Smooth muscle cell (in vitro differentiated cells): Measurements from ENCODE around the gene ATOH1. TPM values are rescaled to one million over a fixed set of nuclear protein-coding genes. Genes with fewer than 3 reads are reported as not detected.

Experiments
- DNase-seq: peaks from one replicate; lab custom pipeline; 2025; ENCODE audit not compliant: unreplicated experiment; lab: John Stamatoyannopoulos, UW
- H2AFZ ChIP-seq: fragments of 200-600 bp; sonication (generic); 2 replicates; pipeline ENCODE4 v1.6.0; 2016; ENCODE audit warnings: antibody characterized with exemption, low read depth, mild to moderate bottlenecking
- H3F3A ChIP-seq: fragments of 200-600 bp; sonication (generic); 2 replicates; pipeline ENCODE4 v1.6.0; 2017; ENCODE audit warnings: antibody characterized with exemption, low read depth
- H3K27ac ChIP-seq: fragments of 200-600 bp; sonication (generic); 2 replicates; pipeline ENCODE4 v1.5.1; 2016; ENCODE audit warnings: low read depth, mild to moderate bottlenecking
- H3K27me3 ChIP-seq: fragments of 200-600 bp; sonication (generic); 2 replicates; pipeline ENCODE4 v1.6.1; 2016; ENCODE audit warnings: low read depth, mild to moderate bottlenecking
- H3K36me3 ChIP-seq: fragments of 200-600 bp; sonication (generic); 2 replicates; pipeline ENCODE4 v1.5.1; 2016; ENCODE audit warnings: low read depth
- H3K4me1 ChIP-seq: fragments of 200-600 bp; sonication (generic); 2 replicates; pipeline ENCODE4 v1.5.1; 2016; ENCODE audit warnings: low read depth
- H3K4me2 ChIP-seq: fragments of 200-600 bp; sonication (generic); 2 replicates; pipeline ENCODE4 v1.6.0; 2016; ENCODE audit warnings: mild to moderate bottlenecking
- H3K4me3 ChIP-seq: fragments of 200-600 bp; sonication (generic); 2 replicates; pipeline ENCODE4 v1.5.1; 2016; ENCODE audit warnings: mild to moderate bottlenecking
- H3K79me2 ChIP-seq: fragments of 200-600 bp; sonication (generic); 2 replicates; pipeline ENCODE4 v1.6.0; 2016; ENCODE audit warnings: low read depth, mild to moderate bottlenecking
- H3K9ac ChIP-seq: fragments of 200-600 bp; sonication (generic); 2 replicates; pipeline ENCODE4 v1.6.0; 2016; ENCODE audit warnings: low read depth
- H3K9me3 ChIP-seq: fragments of 200-600 bp; sonication (generic); replicated peaks from 2 replicates; pipeline ENCODE4 v1.5.1; 2016; ENCODE audit warnings: low read depth
- H4K20me1 ChIP-seq: fragments of 200-600 bp; sonication (generic); 2 replicates; pipeline ENCODE4 v1.6.0; 2016; ENCODE audit warnings: low read depth
- CTCF ChIP-seq: fragments of 200-600 bp; sonication (generic); IDR thresholded peaks from 2 replicates; pipeline ENCODE4 v1.5.1; 2017; ENCODE audit warnings: borderline replicate concordance, mild to moderate bottlenecking, antibody characterized with exemption; ENCODE audit not compliant: insufficient read depth, poor library complexity, severe bottlenecking
- WGBS: methylation state at CpG from one replicate; pipeline ENCODE4 v1.1.7; 2016; ENCODE audit warnings: low lambda C conversion rate; 5-methylcytosine and 5-hydroxymethylcytosine counted together
- polyA plus RNA-seq: library from polyadenylated mRNA; unstranded; fragments of >200 nt; fragmentation: Nextera tagmentation; extraction: Ambion mirVana; gene quantifications from 2 replicates; pipeline ENCODE4 v1.2.1, GENCODE V29; 2016
- total RNA-seq: library from RNA; depleted of rRNA; stranded (reverse); fragments of >200 nt; gene quantifications from 2 replicates; pipeline ENCODE4 v1.2.3, GENCODE V29; 2014

The ATOH1 gene
- total and polyA plus RNA-seq, 2 experiments from 2014 or later, result not detected

DNA sequence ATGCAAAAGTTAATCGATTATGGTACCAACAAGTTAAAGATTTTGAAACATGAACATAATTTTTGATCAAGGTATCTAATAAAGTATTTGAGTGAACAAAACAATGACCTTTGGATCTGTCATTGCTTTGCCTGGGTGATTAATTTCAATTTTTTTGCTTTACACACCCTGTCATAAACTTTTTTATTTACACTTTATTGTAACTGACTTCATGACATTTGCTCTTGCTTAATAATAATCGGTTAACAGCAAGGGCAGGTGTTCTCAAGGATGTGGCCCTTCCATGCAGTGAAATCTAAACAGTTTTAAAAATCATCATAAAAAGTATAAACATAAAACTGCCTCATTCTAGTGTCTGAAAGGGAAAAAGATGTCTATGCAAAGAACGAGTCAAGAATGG lies 24.1 kb downstream of the ATOH1 start:
- H3K4me3 ChIP-seq, result no peak overlapping the region
- DNase-seq, result no peak
- H2AFZ ChIP-seq, result no peak overlapping the region
- no peaks in the 10 kb centered on the region for H3K9me3 ChIP-seq
- TF ChIP-seq CTCF, result no peak
- H3K36me3 ChIP-seq, result no peaks in the 10 kb centered on the region
- no peaks in the 10 kb centered on the region for H3K79me2 ChIP-seq
- H3K4me1 ChIP-seq, result no peaks in the 10 kb centered on the region
- H3K9ac ChIP-seq, result no peak overlapping the region
- H3K27me3 ChIP-seq, result peaks cover 3% of the 10 kb centered on the region
- H4K20me1 ChIP-seq, result no peaks in the 10 kb centered on the region
- 88% methylated on average over 3 of the region's 3 CpGs for WGBS
- H3F3A ChIP-seq, result no peaks in the 10 kb centered on the region
- H3K27ac ChIP-seq, result no peak overlapping the region
- no peak overlapping the region for H3K4me2 ChIP-seq

DNA sequence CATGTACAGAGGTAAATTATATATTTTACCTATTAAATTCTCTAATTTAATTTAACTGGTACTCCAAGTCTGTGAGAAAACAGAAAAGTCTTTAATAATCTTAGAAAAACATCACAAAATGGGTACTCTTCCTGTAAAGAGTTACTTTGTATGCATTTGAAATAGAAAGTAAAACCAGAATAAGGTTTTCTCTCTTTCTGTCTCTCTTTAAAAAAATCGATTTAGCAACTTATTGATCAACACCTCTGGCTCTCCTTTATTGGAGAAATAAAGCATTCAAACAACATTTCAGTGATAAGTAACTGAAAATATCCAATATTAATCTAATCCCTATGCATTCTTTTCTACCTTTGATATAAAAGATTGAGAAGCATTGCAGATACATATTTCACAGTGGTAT lies 27.4 kb downstream of the ATOH1 start:
- peaks cover 3% of the 10 kb centered on the region for H3K27me3 ChIP-seq
- no peak overlapping the region for H3K4me2 ChIP-seq
- no peaks in the 10 kb centered on the region for H3K9me3 ChIP-seq
- no peaks in the 10 kb centered on the region for H3K4me1 ChIP-seq
- H2AFZ ChIP-seq, result no peak overlapping the region
- no peak for TF ChIP-seq CTCF
- DNase-seq, result no peak
- H3F3A ChIP-seq, result no peaks in the 10 kb centered on the region
- H3K9ac ChIP-seq, result no peak overlapping the region
- no peaks in the 10 kb centered on the region for H4K20me1 ChIP-seq
- H3K27ac ChIP-seq, result no peak overlapping the region
- H3K36me3 ChIP-seq, result no peaks in the 10 kb centered on the region
- WGBS, result 48% methylated on average over 1 of the region's 1 CpG
- H3K79me2 ChIP-seq, result no peaks in the 10 kb centered on the region
- no peak overlapping the region for H3K4me3 ChIP-seq

GRCh38 chr4:93865650-93866049 lies 37.1 kb downstream of the ATOH1 start:
- no peaks in the 10 kb centered on the region for H4K20me1 ChIP-seq
- H3K27me3 ChIP-seq, result no peaks in the 10 kb centered on the region
- H3K27ac ChIP-seq, result no peak overlapping the region
- no peaks in the 10 kb centered on the region for H3K9me3 ChIP-seq
- no peak overlapping the region for H3K9ac ChIP-seq
- H3K4me2 ChIP-seq, result no peak overlapping the region
- H3K79me2 ChIP-seq, result no peaks in the 10 kb centered on the region
- no peaks in the 10 kb centered on the region for H3F3A ChIP-seq
- DNase-seq, result no peak
- peak; percentile 10 for TF ChIP-seq CTCF
- no peaks in the 10 kb centered on the region for H3K36me3 ChIP-seq
- WGBS, result 95% methylated on average over 2 of the region's 2 CpGs
- H2AFZ ChIP-seq, result no peak overlapping the region
- H3K4me1 ChIP-seq, result no peaks in the 10 kb centered on the region
- no peak overlapping the region for H3K4me3 ChIP-seq

DNA sequence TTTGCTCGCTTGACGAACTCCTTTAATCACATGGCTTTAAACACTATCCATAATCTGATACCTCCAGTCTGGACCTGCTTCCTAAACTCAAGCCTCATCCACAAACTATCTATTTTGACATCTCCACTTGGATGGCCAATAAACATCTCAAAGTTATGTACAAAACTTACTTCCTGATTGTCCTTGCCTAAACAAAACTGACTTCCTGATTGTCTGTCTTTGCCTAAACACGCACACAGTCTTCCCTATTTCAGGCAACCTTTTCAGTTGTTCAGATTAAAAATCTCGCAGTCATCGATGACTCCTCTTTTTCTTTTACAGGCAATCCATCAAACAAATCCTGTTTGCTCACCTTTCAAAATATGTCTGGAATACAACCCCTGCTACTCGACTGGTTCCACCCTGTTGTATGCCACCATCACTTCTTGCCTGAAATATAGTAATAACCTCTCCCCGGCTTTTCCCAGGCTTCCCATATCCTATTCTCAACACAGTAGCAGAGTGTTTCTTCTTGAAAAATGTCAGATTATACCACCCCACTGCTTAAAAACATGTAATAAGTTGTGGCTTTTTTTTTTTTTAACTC lies 39.0 kb downstream of the ATOH1 start:
- H3F3A ChIP-seq, result no peaks in the 10 kb centered on the region
- H3K4me2 ChIP-seq, result no peak overlapping the region
- no peak for DNase-seq
- H3K4me1 ChIP-seq, result no peaks in the 10 kb centered on the region
- H3K4me3 ChIP-seq, result no peak overlapping the region
- H3K27ac ChIP-seq, result no peak overlapping the region
- H3K9me3 ChIP-seq, result no peaks in the 10 kb centered on the region
- no peak for TF ChIP-seq CTCF
- no peaks in the 10 kb centered on the region for H3K27me3 ChIP-seq
- no peaks in the 10 kb centered on the region for H4K20me1 ChIP-seq
- no peaks in the 10 kb centered on the region for H3K36me3 ChIP-seq
- H3K79me2 ChIP-seq, result no peaks in the 10 kb centered on the region
- H2AFZ ChIP-seq, result no peak overlapping the region
- WGBS, result 88% methylated on average over 7 of the region's 7 CpGs
- H3K9ac ChIP-seq, result no peak overlapping the region
